ENCODE data around the gene RIMBP2. TPM values are rescaled to one million over a fixed set of nuclear protein-coding genes. Genes with fewer than 3 reads are reported as not detected.

Gene RIMBP2
- total RNA-seq, 4 donors from 2014 or later = 0.83 to 1.8 (median 1.4) TPM

GRCh38 chr12:130527239-130527638, 188.9 kb downstream of the RIMBP2 start:
- WGBS = 65% methylated on average over 2 of the region's 2 CpGs
- H3K9me3 ChIP-seq = no peaks in the 10 kb centered on the region
- H3K4me1 ChIP-seq = no peaks in the 10 kb centered on the region
- TF ChIP-seq POLR2A (IDR thresholded peaks at IDR 0.05; ENCODE audit: low read depth) (no peak), CTCF (IDR thresholded peaks at IDR 0.05) (no peak), EP300 (IDR thresholded peaks at IDR 0.05) (no peak), POLR2AphosphoS5 (IDR thresholded peaks at IDR 0.05) (no peak)
- DNase-seq (ENCODE audit: extremely low spot score) = no peak
- no peak overlapping the region for H3K27ac ChIP-seq (replicated peaks in 1 of 4)
- intact Hi-C loops (cut with DNase I) = no loop called here
- H3K36me3 ChIP-seq = no peaks in the 10 kb centered on the region
- no peaks in the 10 kb centered on the region for H3K27me3 ChIP-seq
- no peak overlapping the region for H3K4me3 ChIP-seq

GRCh38 chr12:130526813-130527212, 189.3 kb downstream of the RIMBP2 start:
- DNase-seq (ENCODE audit: extremely low spot score) = no peak
- intact Hi-C loops (cut with DNase I) = no loop called here
- Histone ChIP-seq H3K36me3 (no peaks in the 10 kb centered on the region), H3K27me3 (no peaks in the 10 kb centered on the region), H3K9me3 (no peaks in the 10 kb centered on the region), H3K4me3 (no peak overlapping the region), H3K27ac (replicated peaks in 1 of 4) (no peak overlapping the region), H3K4me1 (no peaks in the 10 kb centered on the region)
- WGBS = 5% methylated on average over 6 of the region's 6 CpGs
- no peak for TF ChIP-seq CTCF (IDR thresholded peaks at IDR 0.05)
- TF ChIP-seq EP300 (IDR thresholded peaks at IDR 0.05) = no peak
- TF ChIP-seq POLR2A (IDR thresholded peaks at IDR 0.05; ENCODE audit: low read depth) = no peak
- no peak for TF ChIP-seq POLR2AphosphoS5 (IDR thresholded peaks at IDR 0.05)

- intact Hi-C loops (cut with DNase I) = no loop called here
Measured at GRCh38 chr12:130525384-130526172, 190.5 kb downstream of the RIMBP2 start.

GRCh38 chr12:130524759-130525158, 191.3 kb downstream of the RIMBP2 start:
- H3K36me3 ChIP-seq = no peaks in the 10 kb centered on the region
- no peaks in the 10 kb centered on the region for H3K9me3 ChIP-seq
- no peak for TF ChIP-seq EP300 (IDR thresholded peaks at IDR 0.05)
- TF ChIP-seq CTCF (IDR thresholded peaks at IDR 0.05) = no peak
- no peak for TF ChIP-seq POLR2A (IDR thresholded peaks at IDR 0.05; ENCODE audit: low read depth)
- TF ChIP-seq POLR2AphosphoS5 (IDR thresholded peaks at IDR 0.05) = no peak
- H3K4me1 ChIP-seq = no peaks in the 10 kb centered on the region
- WGBS = 78% methylated on average over 8 of the region's 8 CpGs
- no peak overlapping the region for H3K4me3 ChIP-seq
- no peak for DNase-seq (ENCODE audit: extremely low spot score)
- no peaks in the 10 kb centered on the region for H3K27me3 ChIP-seq
- intact Hi-C loops (cut with DNase I) = no loop called here
- no peak overlapping the region for H3K27ac ChIP-seq (replicated peaks in 1 of 4)

More at GRCh38 chr12:130525384-130526172, 190.5 kb downstream of the RIMBP2 start:
- no peak overlapping the region for H3K27ac ChIP-seq (replicated peaks in 1 of 4)
- WGBS = 79% methylated on average over 9 of the region's 10 CpGs
- TF ChIP-seq CTCF (IDR thresholded peaks at IDR 0.05) (no peak), POLR2A (IDR thresholded peaks at IDR 0.05; ENCODE audit: low read depth) (no peak), EP300 (IDR thresholded peaks at IDR 0.05) (no peak), POLR2AphosphoS5 (IDR thresholded peaks at IDR 0.05) (no peak)
- H3K4me3 ChIP-seq = no peak overlapping the region
- no peaks in the 10 kb centered on the region for H3K27me3 ChIP-seq
- no peak for DNase-seq (ENCODE audit: extremely low spot score)
- no peaks in the 10 kb centered on the region for H3K4me1 ChIP-seq
- no peaks in the 10 kb centered on the region for H3K9me3 ChIP-seq
- no peaks in the 10 kb centered on the region for H3K36me3 ChIP-seq
